ENCODE data around the gene TMEM134. TPM values are rescaled to one million over a fixed set of nuclear protein-coding genes. Genes with fewer than 3 reads are reported as not detected.

TMEM134 gene
- total RNA-seq, 1 experiment from 2014 or later: 36.0 TPM

DNA sequence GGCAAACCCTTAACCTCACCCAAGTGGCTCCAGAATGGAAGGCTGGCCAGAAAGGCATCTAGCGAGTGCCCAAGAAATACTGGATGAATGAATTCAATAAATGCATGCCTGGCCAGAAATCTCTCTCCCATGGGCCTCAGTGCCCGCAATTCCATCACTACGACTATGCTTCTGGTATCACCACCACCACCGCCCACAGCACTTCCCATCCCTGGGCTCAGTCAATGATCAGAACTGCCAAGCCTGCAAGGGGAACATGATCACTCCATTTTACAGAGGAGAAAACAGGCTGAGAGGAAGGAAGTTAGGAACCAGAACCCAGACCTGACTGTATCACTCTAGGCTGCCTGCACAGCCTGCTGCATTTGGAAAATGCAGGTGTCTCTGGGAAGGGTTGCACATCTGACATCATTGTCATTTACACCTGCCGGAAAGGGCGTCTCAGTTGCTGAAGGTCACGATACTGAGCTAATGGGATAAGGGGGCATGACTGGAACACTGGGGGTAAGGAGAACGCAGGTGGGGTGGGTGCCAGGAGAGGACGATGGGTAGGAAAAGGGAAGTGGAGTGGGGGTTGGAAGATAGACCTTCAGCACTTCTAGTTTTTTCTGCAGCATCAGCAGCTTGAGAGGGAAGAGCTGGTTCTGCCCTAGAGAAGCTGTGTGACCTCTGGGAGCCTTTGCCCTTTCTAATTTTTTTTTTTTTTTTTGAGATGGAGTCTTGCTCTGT lies 19.8 kb downstream of the TMEM134 start:
- Histone ChIP-seq H3K36me3 (ENCODE audit: insufficient read depth, low read length, poor library complexity, severe bottlenecking) (no peaks in the 10 kb centered on the region), H3K9me3 (ENCODE audit: low read depth, low read length, poor library complexity, severe bottlenecking) (no peaks in the 10 kb centered on the region), H3K4me3 (ENCODE audit: low read depth, low read length, poor library complexity, severe bottlenecking) (no peak overlapping the region), H3K27ac (ENCODE audit: low read depth, low read length, poor library complexity, severe bottlenecking) (no peak overlapping the region), H3K4me1 (ENCODE audit: insufficient read depth, low read length, poor library complexity, severe bottlenecking) (peaks cover under 1% of the 10 kb centered on the region), H3K27me3 (replicated peaks; ENCODE audit: insufficient read depth, low read depth, low read length, poor library complexity) (no peaks in the 10 kb centered on the region)
- TF ChIP-seq EZH2 (IDR thresholded peaks at IDR 0.05; ENCODE audit: borderline replicate concordance, low read depth, low read length, poor library complexity, severe bottlenecking): no peak
- TF ChIP-seq, protein P1, sequence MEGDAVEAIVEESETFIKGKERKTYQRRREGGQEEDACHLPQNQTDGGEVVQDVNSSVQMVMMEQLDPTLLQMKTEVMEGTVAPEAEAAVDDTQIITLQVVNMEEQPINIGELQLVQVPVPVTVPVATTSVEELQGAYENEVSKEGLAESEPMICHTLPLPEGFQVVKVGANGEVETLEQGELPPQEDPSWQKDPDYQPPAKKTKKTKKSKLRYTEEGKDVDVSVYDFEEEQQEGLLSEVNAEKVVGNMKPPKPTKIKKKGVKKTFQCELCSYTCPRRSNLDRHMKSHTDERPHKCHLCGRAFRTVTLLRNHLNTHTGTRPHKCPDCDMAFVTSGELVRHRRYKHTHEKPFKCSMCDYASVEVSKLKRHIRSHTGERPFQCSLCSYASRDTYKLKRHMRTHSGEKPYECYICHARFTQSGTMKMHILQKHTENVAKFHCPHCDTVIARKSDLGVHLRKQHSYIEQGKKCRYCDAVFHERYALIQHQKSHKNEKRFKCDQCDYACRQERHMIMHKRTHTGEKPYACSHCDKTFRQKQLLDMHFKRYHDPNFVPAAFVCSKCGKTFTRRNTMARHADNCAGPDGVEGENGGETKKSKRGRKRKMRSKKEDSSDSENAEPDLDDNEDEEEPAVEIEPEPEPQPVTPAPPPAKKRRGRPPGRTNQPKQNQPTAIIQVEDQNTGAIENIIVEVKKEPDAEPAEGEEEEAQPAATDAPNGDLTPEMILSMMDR (conservative IDR thresholded peaks at IDR 0.05; ENCODE audit: low read depth, low read length): no peak
- POLR2A ChIA-PET (ENCODE audit: low non-redundant PET): interaction anchor here (0.7 kb wide), 1 partner anchor 330 kb away, joined by 12 read pairs; the partner anchor contains the start of gene KDM2A
- no TSS peak for BruUV-seq (replicated peaks)
- DNase-seq (ENCODE audit: low spot score): no peak
- intact Hi-C loops (cut with micrococcal nuclease; ENCODE audit: unreplicated experiment): no loop called here
- CTCF ChIA-PET: interaction anchor here (0.5 kb wide), 1 partner anchor 759 kb away, joined by 3 read pairs; no protein-coding TSS in a partner anchor

DNA sequence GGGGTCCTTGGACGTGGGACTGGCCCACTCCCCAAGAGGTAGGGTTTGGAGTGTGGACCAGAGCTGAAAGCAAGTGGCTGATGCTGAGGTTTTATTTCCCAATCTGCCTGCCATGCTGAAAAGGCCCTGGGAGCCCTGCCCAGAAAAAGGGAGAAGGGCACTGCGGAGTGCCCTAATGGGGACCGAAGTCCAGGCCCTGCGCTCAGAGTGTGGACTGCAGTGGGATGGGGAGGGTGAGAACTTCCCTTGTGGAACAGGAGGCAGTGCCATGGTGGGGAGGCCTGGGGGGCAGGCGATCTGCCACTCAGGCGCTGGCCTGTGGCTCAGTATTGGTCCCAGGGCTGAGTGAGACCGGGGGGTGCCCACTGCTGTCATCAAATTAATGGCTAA lies 20.8 kb downstream of the TMEM134 start:
- Histone ChIP-seq H3K4me3 (ENCODE audit: low read depth, low read length, poor library complexity, severe bottlenecking) (no peak overlapping the region), H3K9me3 (ENCODE audit: low read depth, low read length, poor library complexity, severe bottlenecking) (no peaks in the 10 kb centered on the region), H3K27me3 (replicated peaks; ENCODE audit: insufficient read depth, low read depth, low read length, poor library complexity) (no peaks in the 10 kb centered on the region), H3K36me3 (ENCODE audit: insufficient read depth, low read length, poor library complexity, severe bottlenecking) (no peaks in the 10 kb centered on the region), H3K27ac (ENCODE audit: low read depth, low read length, poor library complexity, severe bottlenecking) (no peak overlapping the region), H3K4me1 (ENCODE audit: insufficient read depth, low read length, poor library complexity, severe bottlenecking) (peaks cover 5% of the 10 kb centered on the region)
- TF ChIP-seq, protein P1 (conservative IDR thresholded peaks at IDR 0.05; ENCODE audit: low read depth, low read length): no peak
- no peak for TF ChIP-seq EZH2 (IDR thresholded peaks at IDR 0.05; ENCODE audit: borderline replicate concordance, low read depth, low read length, poor library complexity, severe bottlenecking)
- DNase-seq (ENCODE audit: low spot score): no peak
- CTCF ChIA-PET: no interaction called here
- intact Hi-C loops (cut with micrococcal nuclease; ENCODE audit: unreplicated experiment): no loop called here
- POLR2A ChIA-PET (ENCODE audit: low non-redundant PET): no interaction called here
- no TSS peak for BruUV-seq (replicated peaks)

DNA sequence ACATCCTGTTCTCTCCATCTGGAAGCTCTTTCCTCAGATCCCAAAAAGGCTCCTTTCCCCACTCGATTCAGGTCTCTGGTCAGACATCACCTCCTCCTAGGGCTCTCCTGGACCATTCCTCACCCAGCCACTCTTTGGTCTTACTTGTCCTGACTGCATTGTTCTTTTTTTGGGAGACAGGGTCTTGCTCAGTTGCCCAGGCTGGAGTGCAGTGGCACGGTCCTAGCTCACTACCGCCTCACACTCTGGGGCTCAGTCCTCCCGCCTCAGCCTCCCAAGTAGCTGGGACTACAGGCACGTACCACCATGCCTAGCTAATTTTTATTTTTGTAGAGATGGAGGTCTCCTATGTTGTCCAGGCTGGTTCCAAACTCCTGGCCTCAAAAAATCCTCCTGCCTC lies 23.5 kb downstream of the TMEM134 start:
- TF ChIP-seq EZH2 (IDR thresholded peaks at IDR 0.05; ENCODE audit: borderline replicate concordance, low read depth, low read length, poor library complexity, severe bottlenecking): no peak
- TF ChIP-seq, protein P1 (conservative IDR thresholded peaks at IDR 0.05; ENCODE audit: low read depth, low read length): no peak
- Histone ChIP-seq H3K27me3 (replicated peaks; ENCODE audit: insufficient read depth, low read depth, low read length, poor library complexity) (no peaks in the 10 kb centered on the region), H3K36me3 (ENCODE audit: insufficient read depth, low read length, poor library complexity, severe bottlenecking) (peaks cover 5% of the 10 kb centered on the region), H3K9me3 (ENCODE audit: low read depth, low read length, poor library complexity, severe bottlenecking) (no peaks in the 10 kb centered on the region), H3K4me3 (ENCODE audit: low read depth, low read length, poor library complexity, severe bottlenecking) (no peak overlapping the region), H3K27ac (ENCODE audit: low read depth, low read length, poor library complexity, severe bottlenecking) (no peak overlapping the region), H3K4me1 (ENCODE audit: insufficient read depth, low read length, poor library complexity, severe bottlenecking) (peaks cover 5% of the 10 kb centered on the region)
- intact Hi-C loops (cut with micrococcal nuclease; ENCODE audit: unreplicated experiment): no loop called here
- no peak for DNase-seq (ENCODE audit: low spot score)
- ChIA-PET POLR2A (ENCODE audit: low non-redundant PET) (no interaction called here), CTCF (no interaction called here)
- no TSS peak for BruUV-seq (replicated peaks)

Data from A673 (cell line).